Fibroblast of the aortic adventitia (primary cell): ENCODE data around the gene SLC1A3. TPM values are rescaled to one million over a fixed set of nuclear protein-coding genes. Genes with fewer than 3 reads are reported as not detected.

Source experiments
- DNase-seq: peaks from one replicate; pipeline ENCODE4 v3.0.0-alpha.2; 2010; ENCODE audit warnings: low read depth
- H3K4me3 ChIP-seq: 2 replicates; pipeline ENCODE4 v1.5.1; 2011; ENCODE audit warnings: low read depth, mild to moderate bottlenecking, control low read depth, low read length, moderate library complexity
- total RNA-seq: library from RNA; depleted of rRNA; stranded (reverse); fragments of >200 nt; gene quantifications from 2 replicates; pipeline ENCODE4 v1.2.3, GENCODE V29; 2012; ENCODE audit warnings: low replicate concordance
- TF ChIP-seq, protein P1 (sequence below): IDR thresholded peaks from 2 replicates; pipeline ENCODE4 v1.5.1; 2011; ENCODE audit warnings: mild to moderate bottlenecking, low read length, control low read depth, inconsistent platforms; ENCODE audit not compliant: insufficient read depth

The SLC1A3 gene
- total RNA-seq, 1 donor = 3.7 TPM

DNA sequence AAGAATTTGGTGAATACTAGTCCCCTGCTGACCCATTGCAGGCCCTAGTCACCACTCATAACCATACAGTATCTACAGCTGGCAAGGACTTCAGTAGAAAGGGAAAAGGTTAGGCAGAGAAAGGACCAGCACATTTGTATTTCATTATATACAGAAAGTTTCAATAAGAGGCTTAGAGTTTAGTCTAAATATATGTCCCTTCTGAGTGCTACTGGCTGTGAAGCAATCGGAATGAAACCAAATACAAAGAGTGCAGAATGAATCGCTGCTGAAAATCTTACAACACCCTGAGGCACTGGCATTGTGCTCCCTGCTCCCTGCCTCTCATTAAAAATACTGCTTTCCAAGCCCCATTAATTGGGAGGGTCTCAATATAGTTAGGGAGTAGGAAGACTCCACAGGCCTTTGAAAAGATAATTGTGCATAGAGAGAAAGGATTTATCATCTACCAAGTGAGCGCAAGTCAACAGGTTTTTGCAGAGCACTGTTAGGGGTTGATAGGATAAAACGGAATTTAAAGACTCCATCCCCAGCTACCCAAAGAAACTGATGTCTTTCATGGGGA lies 110.8 kb downstream of the SLC1A3 start:
- no peak for DNase-seq
- TF ChIP-seq, protein P1, sequence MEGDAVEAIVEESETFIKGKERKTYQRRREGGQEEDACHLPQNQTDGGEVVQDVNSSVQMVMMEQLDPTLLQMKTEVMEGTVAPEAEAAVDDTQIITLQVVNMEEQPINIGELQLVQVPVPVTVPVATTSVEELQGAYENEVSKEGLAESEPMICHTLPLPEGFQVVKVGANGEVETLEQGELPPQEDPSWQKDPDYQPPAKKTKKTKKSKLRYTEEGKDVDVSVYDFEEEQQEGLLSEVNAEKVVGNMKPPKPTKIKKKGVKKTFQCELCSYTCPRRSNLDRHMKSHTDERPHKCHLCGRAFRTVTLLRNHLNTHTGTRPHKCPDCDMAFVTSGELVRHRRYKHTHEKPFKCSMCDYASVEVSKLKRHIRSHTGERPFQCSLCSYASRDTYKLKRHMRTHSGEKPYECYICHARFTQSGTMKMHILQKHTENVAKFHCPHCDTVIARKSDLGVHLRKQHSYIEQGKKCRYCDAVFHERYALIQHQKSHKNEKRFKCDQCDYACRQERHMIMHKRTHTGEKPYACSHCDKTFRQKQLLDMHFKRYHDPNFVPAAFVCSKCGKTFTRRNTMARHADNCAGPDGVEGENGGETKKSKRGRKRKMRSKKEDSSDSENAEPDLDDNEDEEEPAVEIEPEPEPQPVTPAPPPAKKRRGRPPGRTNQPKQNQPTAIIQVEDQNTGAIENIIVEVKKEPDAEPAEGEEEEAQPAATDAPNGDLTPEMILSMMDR = no peak
- no peak overlapping the region for H3K4me3 ChIP-seq

DNA sequence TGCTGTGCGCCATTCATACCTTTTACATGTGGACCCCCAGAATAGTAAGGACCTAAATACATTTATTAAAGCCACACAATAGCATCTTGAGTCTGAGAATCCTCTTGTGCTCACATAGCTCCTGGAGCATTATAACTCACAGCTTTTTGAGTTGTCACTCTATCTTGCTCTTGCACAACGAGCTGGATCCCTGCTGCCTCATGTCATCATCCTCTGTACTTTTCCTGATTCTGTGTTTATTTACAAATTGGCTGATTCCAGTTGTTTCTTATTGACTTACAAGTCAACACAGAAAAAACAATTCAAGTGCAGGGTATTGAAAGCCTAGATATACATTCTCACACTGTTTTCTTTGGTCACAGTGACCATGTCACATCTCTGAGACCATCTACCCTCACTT lies 112.9 kb downstream of the SLC1A3 start:
- no peak for DNase-seq
- TF ChIP-seq, protein P1 = no peak
- H3K4me3 ChIP-seq = no peak overlapping the region

DNA sequence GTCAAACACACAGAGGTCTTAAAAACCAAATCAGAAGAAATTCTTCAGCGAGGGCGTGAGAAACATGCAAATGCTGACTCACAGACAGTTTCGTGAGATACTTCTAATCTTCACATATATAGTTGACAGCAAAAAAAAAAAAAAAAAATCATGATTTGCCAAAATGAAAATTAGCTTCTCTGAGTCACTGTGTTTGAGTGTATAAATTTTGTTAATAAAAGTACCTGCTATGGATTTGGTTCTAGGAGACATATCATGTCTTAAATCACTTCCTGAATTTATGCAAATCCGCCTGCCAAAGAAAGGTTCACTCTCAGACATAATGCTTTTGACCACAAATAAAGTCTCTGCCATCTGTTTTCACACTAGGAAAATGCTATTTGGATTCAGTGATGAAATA lies 114.3 kb downstream of the SLC1A3 start:
- TF ChIP-seq, protein P1 = no peak
- no peak for DNase-seq
- H3K4me3 ChIP-seq = no peak overlapping the region

DNA sequence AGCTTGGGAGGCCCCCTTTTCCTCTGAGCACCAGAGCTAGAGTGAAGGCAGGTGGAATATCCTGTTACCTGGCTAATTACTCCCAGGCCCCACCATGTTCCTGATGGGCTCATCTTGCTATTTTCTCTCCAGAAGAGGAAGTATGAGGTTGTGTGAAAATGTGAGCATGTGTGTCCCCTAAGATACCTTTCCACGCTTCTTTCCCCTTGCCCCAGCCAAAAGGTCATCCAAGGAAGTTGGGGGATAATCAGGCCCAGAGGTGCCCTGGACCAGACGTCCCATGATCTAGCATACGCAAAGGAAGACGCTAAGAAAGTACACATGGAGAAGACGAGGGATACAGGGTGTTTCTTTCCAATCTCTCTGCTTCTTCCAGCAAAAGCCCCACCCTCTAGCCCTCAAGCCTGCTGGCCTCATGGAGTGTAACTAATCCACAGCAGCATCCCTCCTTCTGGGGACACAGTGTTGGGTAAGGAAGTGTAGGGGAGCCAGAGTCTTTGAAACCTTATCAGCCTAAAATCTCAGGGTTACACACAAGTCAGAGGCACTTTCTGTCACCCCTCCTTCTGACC lies 115.3 kb downstream of the SLC1A3 start:
- H3K4me3 ChIP-seq = no peak overlapping the region
- DNase-seq = no peak
- TF ChIP-seq, protein P1 = no peak

DNA sequence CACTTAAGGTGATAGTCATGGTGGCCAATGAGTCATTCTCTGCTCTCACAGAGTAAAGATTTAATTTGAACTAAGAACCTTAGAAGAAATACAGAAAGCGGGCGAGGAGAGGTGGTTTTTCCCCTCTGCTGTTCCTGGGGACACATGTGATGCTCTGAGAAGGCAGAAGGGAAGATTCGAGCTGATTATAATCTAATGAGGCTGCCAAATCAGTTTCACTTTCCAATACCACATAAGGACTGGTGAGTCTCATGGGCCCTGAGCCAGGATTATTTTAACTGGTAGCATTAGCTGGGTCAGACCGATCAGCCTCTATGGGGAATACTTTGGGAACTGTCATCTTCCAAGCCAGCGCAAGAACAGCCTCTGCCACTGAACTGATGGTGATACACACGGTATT lies 116.5 kb downstream of the SLC1A3 start:
- no peak for DNase-seq
- TF ChIP-seq, protein P1 = no peak
- H3K4me3 ChIP-seq = no peak overlapping the region

DNA sequence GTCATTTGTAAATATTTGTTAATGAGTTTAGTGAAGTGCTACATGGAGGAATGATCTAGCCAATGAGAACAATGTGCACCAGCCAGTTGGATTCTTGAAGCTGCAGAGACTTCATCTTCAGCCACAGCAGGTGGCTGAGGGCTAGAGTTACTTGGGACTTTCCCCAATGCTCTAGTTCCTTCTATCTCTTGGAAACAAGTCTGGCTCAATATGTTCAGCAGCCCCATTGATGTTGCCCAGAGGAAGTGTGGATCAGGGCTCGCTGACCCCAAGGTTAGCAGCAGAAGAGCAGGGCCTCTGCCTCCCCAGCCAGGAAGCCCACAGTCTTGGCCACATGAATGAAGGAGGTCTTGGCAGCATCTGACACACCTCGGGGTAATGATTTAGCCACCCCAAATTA lies 117.5 kb downstream of the SLC1A3 start:
- no peak overlapping the region for H3K4me3 ChIP-seq
- TF ChIP-seq, protein P1 = no peak
- DNase-seq = no peak
